OCI-LY3 (cell line): ENCODE measurements around the gene RABL6.

Experiments used
- CTCF ChIP-seq: fragments of 200-600, 300-600 bp; sonication (generic); IDR thresholded peaks from 2 replicates; pipeline ENCODE4 v1.5.1; 2014; ENCODE audit warnings: antibody characterized with exemption, low read length, low read depth
- EZH2phosphoT487 ChIP-seq: fragments of 200-600 bp; shearing (Covaris generic); IDR thresholded peaks from 2 replicates; pipeline ENCODE4 v1.6.1; 2018; ENCODE audit warnings: antibody characterized with exemption, mixed run types, low read depth

- TF ChIP-seq CTCF, result no peak
- no peak for TF ChIP-seq EZH2phosphoT487
These were observed 33.3 kb downstream of the RABL6 start for GRCh38 chr9:136840877-136841645.
